ENCODE data around the gene MSLN.

GRCh38 chr16:769184-769784, 8.8 kb downstream of the MSLN start:
- TF ChIP-seq CTCF (IDR thresholded peaks at IDR 0.05; ENCODE audit: borderline replicate concordance, extremely low read depth, low read length, poor library complexity, severe bottlenecking) (no peak), EZH2 (IDR thresholded peaks at IDR 0.05; ENCODE audit: borderline replicate concordance, low read depth, low read length, severe bottlenecking) (no peak)
